Panc1 (cell line): ENCODE results near the gene DNER. TPM values are rescaled to one million over a fixed set of nuclear protein-coding genes. Genes with fewer than 3 reads are reported as not detected.

ENCODE experiments used
- ATAC-seq: fragments of 200-7000 bp; cut with Tn5 transposase; 2 replicates; pipeline ENCODE4 v1.9.1; 2020; ENCODE audit warnings: mild to moderate bottlenecking, moderate library complexity
- BruUV-seq: library from RNA; stranded (reverse); fragments of 400-500 nt; replicated peaks from 2 replicates; lab custom pipeline; 2021; lab: Mats Ljungman, UMichigan
- CTCF ChIA-PET: fragments of 300-600 bp; sonication (Branson Sonifier 250); formaldehyde crosslinking; loops from one replicate; lab custom pipeline; 2022; ENCODE audit warnings: antibody characterized with exemption; lab: Charles Lee
- POLR2A ChIA-PET: fragments of 300-600 bp; sonication (Branson Sonifier 250); formaldehyde crosslinking; loops from one replicate; lab custom pipeline; 2022; ENCODE audit warnings: antibody characterized with exemption; lab: Charles Lee
- DNase-seq: peaks from one replicate; pipeline ENCODE4 v3.0.0-alpha.2; 2010; ENCODE audit warnings: low read depth, low spot score
- H3K27ac ChIP-seq: 2 replicates; pipeline ENCODE4 v1.5.1; 2011; ENCODE audit warnings: mild to moderate bottlenecking, low read length, inconsistent platforms
- H3K27me3 ChIP-seq: fragments of 200-500 bp; sonication (Bioruptor generic); 2 replicates; pipeline ENCODE4 v1.6.0; 2014; ENCODE audit warnings: low read length, inconsistent platforms; ENCODE audit not compliant: control insufficient read depth, insufficient read depth
- H3K36me3 ChIP-seq: fragments of 200-500 bp; sonication (Bioruptor generic); 2 replicates; pipeline ENCODE4 v1.5.1; 2014; ENCODE audit warnings: inconsistent platforms, mild to moderate bottlenecking, low read length, moderate library complexity; ENCODE audit not compliant: control insufficient read depth, insufficient read depth
- H3K4me1 ChIP-seq: 2 replicates; pipeline ENCODE4 v1.5.1; 2011; ENCODE audit warnings: inconsistent platforms, mild to moderate bottlenecking, low read length, moderate library complexity; ENCODE audit not compliant: control insufficient read depth, insufficient read depth
- H3K4me3 ChIP-seq, 2 experiments: 2 replicates each; pipeline ENCODE4 v1.5.1; 2011 to 2012; ENCODE audit warnings: low read depth in 2 of 2, low read length in 2 of 2, mild to moderate bottlenecking in 2 of 2, inconsistent platforms in 1 of 2, moderate library complexity in 1 of 2
- H3K9me3 ChIP-seq: fragments of 200-500 bp; sonication (Bioruptor generic); 2 replicates; pipeline ENCODE4 v1.5.1; 2014; ENCODE audit warnings: low read depth, mild to moderate bottlenecking, inconsistent platforms, low read length, moderate library complexity; ENCODE audit not compliant: control insufficient read depth, insufficient read depth
- CTCF ChIP-seq: fragments of 450-650 bp; IDR thresholded peaks from 2 replicates; pipeline ENCODE4 v1.5.1; 2017; ENCODE audit warnings: mild to moderate bottlenecking
- POLR2AphosphoS5 ChIP-seq: IDR thresholded peaks from 2 replicates; pipeline ENCODE4 v1.6.1; 2012; ENCODE audit warnings: mild to moderate bottlenecking, low read depth, low read length, moderate library complexity
- REST ChIP-seq, 2 experiments: IDR thresholded peaks; 2 replicates each; pipeline ENCODE4 v1.6.1; 2011 to 2012; ENCODE audit warnings: low read depth in 2 of 2, control low read depth in 1 of 2, low read length in 1 of 2, mild to moderate bottlenecking in 1 of 2, moderate library complexity in 1 of 2; ENCODE audit not compliant: insufficient read depth in 1 of 2
- SIN3A ChIP-seq: IDR thresholded peaks from 2 replicates; pipeline ENCODE4 v1.6.1; 2012; ENCODE audit warnings: low read depth, mild to moderate bottlenecking, low read length, moderate library complexity, borderline replicate concordance; ENCODE audit not compliant: insufficient read depth
- TCF7L2 ChIP-seq: IDR thresholded peaks from 2 replicates; pipeline ENCODE4 v1.6.1; 2011; ENCODE audit warnings: mild to moderate bottlenecking, low read depth, low read length, inconsistent platforms
- in situ Hi-C: cut with HindIII; loops from 2 replicates; pipeline ENCODE4 v1.10.0; 2016; ENCODE audit warnings: low sequenced_read_pairs, low pct_unique_long_range_greater_than_20kb
- intact Hi-C: fragments of 100-400 bp; cut with micrococcal nuclease; formaldehyde crosslinking; loops from one replicate; pipeline ENCODE4 v1.10.0; 2022; ENCODE audit not compliant: unreplicated experiment
- total RNA-seq: library from RNA; stranded (reverse); gene quantifications from one replicate; pipeline ENCODE4 v1.2.1, GENCODE V29; 2021; ENCODE audit not compliant: unreplicated experiment

The DNER gene
- total RNA-seq, 1 experiment from 2014 or later = 0.31 TPM

GRCh38 chr2:229640636-229641035 is 73.7 kb downstream of the DNER start:
- no peaks in the 10 kb centered on the region for H3K9me3 ChIP-seq
- no peaks in the 10 kb centered on the region for H3K36me3 ChIP-seq
- ChIA-PET POLR2A (no interaction called here), CTCF (no interaction called here)
- BruUV-seq = no TSS peak
- in situ Hi-C loops = no loop called here
- H3K4me3 ChIP-seq = no peak overlapping the region
- TF ChIP-seq SIN3A (no peak), CTCF (no peak), REST (IDR thresholded peaks at IDR 0.05; ENCODE audit: insufficient read depth in 1 of 2, low read depth in 2 of 2, low read length in 1 of 2) (no peak), POLR2AphosphoS5 (no peak)
- intact Hi-C loops = no loop called here
- H3K4me1 ChIP-seq = no peaks in the 10 kb centered on the region; the same call in 1 of the 2 replicates
- no peak for DNase-seq
- no peak overlapping the region for H3K27ac ChIP-seq
- no peak for ATAC-seq
- H3K27me3 ChIP-seq = peaks cover 14% of the 10 kb centered on the region

- TF ChIP-seq CTCF (no peak), REST (IDR thresholded peaks at IDR 0.05; ENCODE audit: insufficient read depth in 1 of 2, low read depth in 2 of 2, low read length in 1 of 2) (no peak), TCF7L2 (no peak), SIN3A (no peak), POLR2AphosphoS5 (no peak)
- in situ Hi-C loops (no loop called here), intact Hi-C loops (no loop called here)
- Histone ChIP-seq H3K9me3 (no peaks in the 10 kb centered on the region), H3K36me3 (no peaks in the 10 kb centered on the region), H3K4me1 (no peaks in the 10 kb centered on the region), H3K27ac (no peak overlapping the region), H3K4me3 (no peak overlapping the region), H3K27me3 (peaks cover 19% of the 10 kb centered on the region)
- ATAC-seq (no peak), DNase-seq (no peak)
- BruUV-seq = no TSS peak
- CTCF ChIA-PET = no interaction called here
- POLR2A ChIA-PET = no interaction called here
Measured at GRCh38 chr2:229636571-229636970, 77.8 kb downstream of the DNER start.
